Putamen (tissue), 1 donor: ENCODE measurements around the gene BCAS3.
"Not testable (repeated sequence)": the region's sequence is repeated elsewhere in the genome, so short reads cannot be mapped to it uniquely, and the experiment has no call there.

ENCODE experiments used
- DNase-seq: peaks from one replicate; pipeline ENCODE4 v3.0.0-alpha.2; 2016; ENCODE audit warnings: low spot score

BCAS3 gene

DNA sequence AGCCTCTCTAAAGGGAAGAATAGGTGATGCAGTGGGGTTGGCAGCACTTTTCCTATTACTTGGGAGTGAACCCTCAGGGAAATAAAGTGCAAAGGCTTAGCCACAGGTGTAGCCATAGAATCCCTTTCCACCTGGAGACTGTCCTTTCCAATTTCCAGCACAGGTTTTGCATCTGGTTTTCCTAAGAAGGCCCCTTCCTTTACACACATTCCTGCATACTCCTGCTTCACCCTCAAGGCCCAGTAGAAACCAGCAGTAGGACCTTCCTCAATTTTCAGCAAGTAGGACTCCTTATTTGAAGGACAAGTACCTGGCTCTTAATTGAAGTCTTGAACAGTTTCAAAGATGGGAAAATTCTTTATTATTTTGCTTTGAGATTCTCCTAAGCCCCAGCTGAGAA, 550.2 kb downstream of the BCAS3 start:
- no peak for DNase-seq

- DNase-seq: no peak
These were observed 552.8 kb downstream of the BCAS3 start for GRCh38 chr17:61230461-61230860.

- no peak for DNase-seq
These were observed 553.5 kb downstream of the BCAS3 start for GRCh38 chr17:61230972-61231820.

DNA sequence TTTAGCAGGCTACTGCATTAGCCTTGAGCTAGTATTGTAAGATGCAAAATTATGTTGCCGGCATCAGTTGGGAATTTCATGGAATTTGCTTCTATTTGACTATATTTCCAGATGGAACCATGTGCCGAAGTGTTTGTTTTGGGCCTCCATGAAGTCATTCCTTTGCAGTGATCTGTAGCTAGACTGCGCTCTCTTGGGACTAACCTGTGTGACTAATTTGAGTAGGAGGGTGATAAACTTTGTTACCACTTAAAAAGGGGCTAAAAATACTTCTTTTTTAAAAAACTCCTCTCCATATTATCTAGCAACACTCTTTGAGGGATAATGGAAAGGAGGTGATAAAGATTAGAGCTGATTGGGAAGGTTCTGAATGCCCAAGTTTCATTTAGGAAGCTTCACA, 555.2 kb downstream of the BCAS3 start:
- no peak for DNase-seq

- no peak for DNase-seq
These were observed 556.5 kb downstream of the BCAS3 start for GRCh38 chr17:61233991-61234750.

DNA sequence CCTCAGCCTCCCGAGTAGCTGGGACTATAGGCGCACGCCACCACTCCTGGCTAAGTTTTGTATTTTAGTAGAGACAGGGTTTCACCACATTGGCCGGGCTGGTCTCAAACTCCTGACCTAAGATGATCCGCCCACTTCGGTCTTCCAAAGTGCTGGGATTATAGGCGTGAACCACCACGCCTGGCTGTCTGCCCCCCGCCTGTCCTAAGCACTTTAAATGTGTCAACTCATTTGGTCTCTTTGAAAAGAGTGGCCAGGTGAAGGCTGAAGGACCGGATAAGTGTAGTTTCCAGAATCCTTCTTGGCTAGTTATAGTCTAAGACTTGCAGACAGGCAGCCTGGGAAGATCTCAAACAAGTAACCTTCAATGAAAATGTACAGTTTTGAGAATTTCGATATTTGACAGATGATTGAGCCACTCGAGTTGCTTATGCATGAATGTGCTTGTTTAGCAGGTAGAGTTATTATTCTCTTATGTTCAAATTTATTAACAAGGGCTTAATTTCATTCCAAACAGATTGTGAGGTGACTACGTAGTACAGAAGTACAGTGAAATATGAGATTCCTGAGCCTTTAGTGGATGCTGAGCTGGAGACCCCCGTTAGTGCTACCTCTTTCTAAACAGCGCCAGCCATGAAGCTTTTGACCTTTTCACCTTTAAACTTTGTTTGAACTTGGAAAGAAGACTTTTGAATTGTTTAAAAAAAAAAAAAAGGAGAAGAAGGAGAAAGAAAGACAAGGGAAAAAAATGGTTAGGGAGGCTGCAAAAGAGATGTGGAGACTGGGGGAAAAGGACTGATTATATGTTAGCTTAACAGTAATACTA, 557.6 kb downstream of the BCAS3 start:
- no peak for DNase-seq

DNA sequence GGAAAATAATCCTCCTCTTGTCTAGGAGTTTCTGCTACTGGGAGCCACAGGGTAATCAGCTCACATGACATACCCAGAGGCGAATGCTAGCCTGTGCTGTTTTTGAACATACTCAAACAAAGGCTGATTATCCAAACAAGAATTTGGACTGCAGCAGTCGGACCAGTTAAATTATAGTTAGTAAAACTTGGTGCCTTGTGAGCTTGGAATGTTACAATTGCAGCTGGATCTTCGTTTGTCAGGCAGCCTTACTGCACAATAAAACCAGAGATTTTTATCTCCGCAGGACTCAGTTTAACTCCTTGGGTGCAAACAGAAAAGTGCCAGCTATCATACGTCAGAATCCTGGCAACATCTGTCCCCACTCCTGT, 558.2 kb downstream of the BCAS3 start:
- peak; percentile 56 for DNase-seq

DNA sequence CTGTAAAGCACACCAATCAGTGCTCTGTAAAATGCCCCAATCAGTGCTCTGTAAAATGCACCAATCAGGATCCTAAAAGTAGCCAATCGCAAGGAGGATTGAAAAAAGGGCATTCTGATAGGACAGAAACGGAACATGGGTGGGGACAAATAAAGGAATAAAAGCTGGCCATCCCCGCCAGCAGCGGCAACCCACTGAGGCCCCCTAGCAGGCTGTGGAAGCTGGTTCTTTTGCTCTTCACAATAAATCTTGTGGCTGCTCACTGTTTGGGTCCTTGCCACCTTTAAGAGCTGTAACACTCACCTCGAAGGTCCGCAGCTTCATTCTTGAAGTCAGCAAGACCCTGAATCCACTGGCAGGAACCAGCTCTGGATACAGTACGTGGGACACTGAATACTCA, 559.6 kb downstream of the BCAS3 start:
- DNase-seq: no peak

GRCh38 chr17:61238455-61238933, 560.8 kb downstream of the BCAS3 start:
- no peak for DNase-seq

- no peak for DNase-seq
These were observed 561.7 kb downstream of the BCAS3 start for GRCh38 chr17:61239327-61239726.

GRCh38 chr17:61239953-61240352, 562.3 kb downstream of the BCAS3 start:
- no peak for DNase-seq

- no peak for DNase-seq
These were observed 563.3 kb downstream of the BCAS3 start for GRCh38 chr17:61240851-61241468.

GRCh38 chr17:61244988-61245387, 567.3 kb downstream of the BCAS3 start:
- not testable (repeated sequence) for DNase-seq

DNA sequence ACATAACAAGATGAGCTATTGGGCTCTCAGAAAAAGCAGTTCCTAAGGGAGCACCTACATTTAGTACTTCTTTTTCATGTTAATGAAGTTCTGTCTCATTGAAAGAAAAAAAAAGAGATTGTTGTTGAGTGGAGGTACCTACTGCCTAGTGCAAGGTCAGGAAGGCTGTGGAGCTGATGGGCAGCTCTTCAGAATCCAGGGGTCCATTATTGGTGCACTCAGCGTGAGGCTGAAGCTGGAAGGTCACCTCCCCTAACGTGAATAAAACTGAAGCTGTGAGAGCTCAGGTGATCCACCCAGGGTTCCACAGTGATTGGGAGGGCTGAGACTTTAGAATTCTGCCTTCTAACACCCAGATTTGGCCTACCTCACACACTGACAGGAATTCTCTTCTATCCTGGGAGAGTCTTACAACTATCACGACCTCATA, 568.1 kb downstream of the BCAS3 start:
- DNase-seq: no peak

DNA sequence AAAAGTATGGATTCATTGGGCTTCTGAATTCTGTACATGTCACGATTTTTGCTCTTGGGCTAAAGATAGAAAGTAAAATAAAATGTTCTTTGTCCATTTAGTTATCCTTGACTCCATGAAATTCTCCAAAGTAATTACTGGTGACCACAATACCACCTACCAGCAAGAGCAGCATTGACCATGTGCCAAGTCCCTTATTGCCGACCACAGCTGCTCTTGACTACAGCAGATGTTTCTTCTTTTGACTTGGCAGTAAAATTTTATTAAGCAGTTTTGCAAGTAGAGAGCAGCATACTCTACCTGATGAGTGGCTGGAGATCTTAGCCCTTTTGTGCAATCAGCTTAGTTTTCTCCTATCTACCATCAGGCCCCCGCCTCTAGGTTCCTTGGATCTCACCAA, 569.8 kb downstream of the BCAS3 start:
- no peak for DNase-seq

DNA sequence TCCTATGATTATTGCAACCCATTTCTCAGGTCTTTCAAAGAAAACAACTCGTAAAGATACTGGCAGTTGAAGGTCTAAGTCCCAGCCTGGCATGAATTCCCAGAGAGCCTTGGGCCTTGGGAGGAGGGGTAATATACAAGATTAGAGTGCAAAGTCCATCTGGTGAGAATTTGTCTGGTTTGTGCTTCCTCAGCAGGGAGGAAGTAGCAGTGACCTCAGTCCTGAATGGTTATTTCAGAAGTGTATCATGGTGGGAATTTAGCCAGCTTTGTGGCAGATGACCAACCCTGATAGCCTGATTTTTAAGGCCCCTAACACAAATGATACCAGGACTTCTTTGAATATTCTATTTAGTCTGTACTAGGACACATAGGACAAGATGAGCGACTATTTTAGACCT, 570.7 kb downstream of the BCAS3 start:
- no peak for DNase-seq

- no peak for DNase-seq
These were observed 572.1 kb downstream of the BCAS3 start for GRCh38 chr17:61249649-61250299.

GRCh38 chr17:61250335-61250890, 572.8 kb downstream of the BCAS3 start:
- DNase-seq: no peak

GRCh38 chr17:61251939-61252865, 574.6 kb downstream of the BCAS3 start:
- DNase-seq: peak; percentile 51

DNA sequence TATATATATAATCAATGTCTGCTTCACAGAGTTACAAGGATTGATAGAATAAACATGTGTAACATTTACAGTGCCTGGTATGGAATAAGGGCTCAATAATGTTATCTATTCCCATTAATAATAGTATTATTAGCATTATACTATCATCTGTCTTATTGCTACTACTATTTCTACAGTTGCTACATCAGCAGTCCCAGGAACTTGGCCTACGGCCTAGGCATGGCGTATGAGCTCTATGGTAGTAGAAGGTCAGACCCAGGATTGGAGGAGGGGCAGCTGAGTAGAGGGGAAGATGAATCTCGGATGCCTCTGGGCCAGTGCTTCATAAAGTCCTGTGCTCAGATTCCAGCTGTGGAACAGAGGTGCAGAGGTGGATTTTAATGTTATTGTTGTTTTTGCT, 575.7 kb downstream of the BCAS3 start:
- no peak for DNase-seq
